Suppressor macrophage treated with lipopolysaccharide for 1 hour (primary cell): ENCODE measurements around the gene AP1B1.

Source experiments
- DNase-seq, 3 donors: peaks; one replicate each; pipeline ENCODE4 v3.0.0-alpha.2; 2020 to 2022

The AP1B1 gene

GRCh38 chr22:29311464-29312217 is 76.7 kb downstream of the AP1B1 start:
- DNase-seq = no peak

- DNase-seq = peak; percentile 99 to 100 (median 99)
Observed at GRCh38 chr22:29310863-29311339, 77.5 kb downstream of the AP1B1 start.

- no peak for DNase-seq
Observed at GRCh38 chr22:29310065-29310862, 78.1 kb downstream of the AP1B1 start.

GRCh38 chr22:29309332-29310064 is 78.9 kb downstream of the AP1B1 start:
- no peak for DNase-seq

- no peak for DNase-seq
Observed at GRCh38 chr22:29308791-29309262, 79.5 kb downstream of the AP1B1 start.

GRCh38 chr22:29308148-29308790 is 80.1 kb downstream of the AP1B1 start:
- DNase-seq = no peak

- no peak for DNase-seq
Observed at GRCh38 chr22:29307596-29308147, 80.7 kb downstream of the AP1B1 start.

GRCh38 chr22:29306835-29307595 is 81.4 kb downstream of the AP1B1 start:
- DNase-seq = peak; percentile 80 to 94 (median 87)

- peak; percentile 70 to 91 (median 82) for DNase-seq
Observed at GRCh38 chr22:29306175-29306834, 82.1 kb downstream of the AP1B1 start, which contains the start of gene GAS2L1. GAS2L1 (plus strand) TSS chr22:29306650; CDS start chr22:29308106, 1,456 bp downstream.

GRCh38 chr22:29305836-29306174 is 82.6 kb downstream of the AP1B1 start:
- no peak for DNase-seq

- DNase-seq = no peak
Observed at GRCh38 chr22:29302681-29303465, 85.5 kb downstream of the AP1B1 start.

GRCh38 chr22:29302402-29302680 is 86.0 kb downstream of the AP1B1 start:
- no peak for DNase-seq

- no peak for DNase-seq
Observed at GRCh38 chr22:29301716-29302401, 86.5 kb downstream of the AP1B1 start.

- DNase-seq = no peak
Observed at GRCh38 chr22:29300807-29301601, 87.4 kb downstream of the AP1B1 start.

- DNase-seq = no peak
Observed at GRCh38 chr22:29300467-29300806, 87.9 kb downstream of the AP1B1 start.

- no peak for DNase-seq
Observed at GRCh38 chr22:29299136-29299900, 89.1 kb downstream of the AP1B1 start.

- no peak for DNase-seq
Observed at GRCh38 chr22:29298641-29299040, 89.7 kb downstream of the AP1B1 start.

GRCh38 chr22:29292379-29292778 is 96.0 kb downstream of the AP1B1 start:
- no peak for DNase-seq
